ENCODE measurements around the gene POFUT1.

Gene POFUT1

DNA sequence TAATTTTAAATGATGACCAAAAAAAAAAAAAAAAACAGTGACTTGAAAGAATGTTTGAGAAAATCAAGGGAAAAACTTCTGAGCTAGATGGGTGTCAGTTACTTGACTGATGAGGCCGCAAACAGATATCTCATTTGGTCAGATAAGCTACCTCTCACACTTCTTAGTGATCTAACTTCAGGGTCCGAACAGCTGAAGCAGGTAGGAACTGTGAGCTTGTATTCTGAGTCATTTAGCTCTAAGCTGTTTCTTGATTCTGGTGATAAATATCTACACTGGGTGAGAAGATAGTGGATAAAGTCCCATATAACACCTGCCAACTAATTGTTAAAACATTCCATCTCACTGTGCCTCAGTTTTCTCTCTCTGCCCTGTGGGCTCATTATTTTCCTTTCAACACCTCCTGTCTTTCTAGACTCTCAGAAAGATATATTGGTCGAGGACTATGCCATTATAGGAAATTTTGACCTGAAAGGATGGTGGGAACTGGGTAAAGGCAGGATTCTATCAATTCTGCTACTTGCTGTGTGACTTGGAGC is 77.5 kb downstream of the POFUT1 start:
- peak in 1 of 5 donors; percentile 28 for DNase-seq

GRCh38 chr20:32285621-32286371 is 78.1 kb downstream of the POFUT1 start:
- DNase-seq: peak in 1 of 5 donors; percentile 87

DNA sequence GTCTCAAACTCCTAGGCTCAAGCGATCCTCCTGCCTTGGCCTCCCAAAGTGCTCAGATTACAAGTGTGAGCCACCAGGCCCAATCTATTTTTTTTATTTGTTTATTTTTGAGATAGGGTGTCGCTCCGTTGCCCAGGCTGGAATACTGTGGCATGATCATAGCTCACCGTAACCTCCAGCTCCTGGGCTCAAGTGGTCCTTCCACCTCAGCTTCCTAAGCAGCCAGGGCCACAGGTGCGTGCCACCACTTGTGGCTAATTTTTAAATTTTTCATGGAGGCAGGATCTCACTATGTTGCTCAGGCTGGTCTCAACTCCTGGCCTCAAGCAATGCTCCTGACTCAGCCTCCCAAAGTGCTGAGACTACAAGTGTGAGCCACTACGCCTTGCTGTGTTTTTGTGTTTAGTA is 79.6 kb downstream of the POFUT1 start:
- no peak for DNase-seq
